OCI-LY7 (cell line): ENCODE results near the gene IGF2BP1. TPM values are rescaled to one million over a fixed set of nuclear protein-coding genes. Genes with fewer than 3 reads are reported as not detected.
"Not testable (repeated sequence)": the region's sequence is repeated elsewhere in the genome, so short reads cannot be mapped to it uniquely, and the experiment has no call there.

ENCODE experiments used
- BruUV-seq: library from RNA; stranded (reverse); fragments of 400-500 nt; replicated peaks from 2 replicates; lab custom pipeline; 2021; lab: Mats Ljungman, UMichigan
- CTCF ChIA-PET: fragments of 300-600 bp; sonication (Branson Sonifier 250); formaldehyde crosslinking; loops from one replicate; lab custom pipeline; 2022; ENCODE audit warnings: antibody characterized with exemption; ENCODE audit not compliant: unreplicated experiment; lab: Charles Lee
- POLR2A ChIA-PET: fragments of 300-600 bp; sonication (Branson Sonifier 250); formaldehyde crosslinking; loops from one replicate; lab custom pipeline; 2022; ENCODE audit warnings: antibody characterized with exemption; lab: Charles Lee
- DNase-seq: peaks from one replicate; pipeline ENCODE4 v3.0.0-alpha.2; 2015; ENCODE audit warnings: low spot score
- H2AFZ ChIP-seq: fragments of 200-600 bp; sonication (generic), shearing (Covaris generic); 2 replicates; pipeline ENCODE4 v1.6.1; 2014; ENCODE audit warnings: mild to moderate bottlenecking, antibody characterized with exemption, low read length, moderate library complexity
- H3K27ac ChIP-seq: fragments of 200-600 bp; sonication (generic); 2 replicates; pipeline ENCODE4 v1.5.1; 2014; ENCODE audit warnings: mixed run types, low read depth, mild to moderate bottlenecking, moderate library complexity, low read length, inconsistent platforms; ENCODE audit not compliant: poor library complexity, severe bottlenecking
- H3K36me3 ChIP-seq: fragments of 200-600 bp; sonication (generic); 2 replicates; pipeline ENCODE4 v1.6.1; 2014; ENCODE audit warnings: mild to moderate bottlenecking, antibody characterized with exemption, low read length, moderate library complexity, mixed read lengths; ENCODE audit not compliant: insufficient read depth
- H3K4me1 ChIP-seq: fragments of 200-600 bp; sonication (generic); 2 replicates; pipeline ENCODE4 v1.5.1; 2014; ENCODE audit warnings: mild to moderate bottlenecking, low read length; ENCODE audit not compliant: insufficient read depth, poor library complexity, severe bottlenecking
- H3K4me2 ChIP-seq: fragments of 200-600 bp; sonication (generic); 2 replicates; pipeline ENCODE4 v1.6.1; 2014; ENCODE audit warnings: mild to moderate bottlenecking, low read length
- H3K4me3 ChIP-seq: fragments of 200-600 bp; sonication (generic); 2 replicates; pipeline ENCODE4 v1.5.1; 2014; ENCODE audit warnings: mild to moderate bottlenecking, low read depth, low read length; ENCODE audit not compliant: poor library complexity, severe bottlenecking
- H3K79me2 ChIP-seq: fragments of 200-600 bp; sonication (generic); 2 replicates; pipeline ENCODE4 v1.6.1; 2016; ENCODE audit warnings: low read depth, mild to moderate bottlenecking, low read length, moderate library complexity, mixed read lengths; ENCODE audit not compliant: insufficient read depth
- H3K9me2 ChIP-seq: fragments of 200-600 bp; sonication (generic); 2 replicates; pipeline ENCODE4 v1.6.1; 2016; ENCODE audit warnings: mild to moderate bottlenecking, low read length, mixed read lengths; ENCODE audit not compliant: insufficient read depth
- H3K9me3 ChIP-seq: fragments of 200-600 bp; sonication (generic); 2 replicates; pipeline ENCODE4 v1.6.1; 2014; ENCODE audit warnings: mild to moderate bottlenecking, mixed run types, low read length, mixed read lengths
- H4K20me1 ChIP-seq: fragments of 200-600 bp; sonication (generic); 2 replicates; pipeline ENCODE4 v1.6.1; 2014; ENCODE audit warnings: mild to moderate bottlenecking, antibody characterized with exemption, low read length, moderate library complexity, mixed read lengths; ENCODE audit not compliant: insufficient read depth
- CTCF ChIP-seq: fragments of 200-600 bp; sonication (generic); conservative IDR thresholded peaks from 2 replicates; pipeline ENCODE4 v1.5.1; 2014; ENCODE audit warnings: mild to moderate bottlenecking, antibody characterized with exemption, low read length, moderate library complexity, mixed read lengths
- EZH2phosphoT487 ChIP-seq: fragments of 200-600 bp; sonication (generic); IDR thresholded peaks from 2 replicates; pipeline ENCODE4 v1.6.1; 2018; ENCODE audit warnings: low read depth, borderline replicate concordance, mild to moderate bottlenecking, mixed run types, antibody characterized with exemption, low read length, moderate library complexity, mixed read lengths
- intact Hi-C: fragments of 100-400 bp; cut with micrococcal nuclease; formaldehyde crosslinking; loops from one replicate; pipeline ENCODE4 v1.10.0; 2022; ENCODE audit not compliant: unreplicated experiment
- total RNA-seq, 2 experiments: library from RNA; depleted of rRNA in 1 of 2; stranded (reverse); fragments of >200 nt in 1 of 2; shearing (Covaris generic) in 1 of 2; gene quantifications; 2 replicates each; pipeline ENCODE4 v1.2.3, GENCODE V29; 2014 to 2022

IGF2BP1 gene
- total RNA-seq, 2 experiments from 2014 or later: 18.9 to 46.4 TPM

- H3K4me1 ChIP-seq: peaks cover 40% of the 10 kb centered on the region
- H3K36me3 ChIP-seq: peaks cover 50% of the 10 kb centered on the region
- intact Hi-C loops: no loop called here
- no peak for DNase-seq
- no peaks in the 10 kb centered on the region for H3K9me2 ChIP-seq
- peak overlapping the region; percentile 45 for H3K4me2 ChIP-seq
- H3K9me3 ChIP-seq: no peaks in the 10 kb centered on the region
- BruUV-seq: no TSS peak
- POLR2A ChIA-PET: no interaction called here
- TF ChIP-seq CTCF: no peak
- TF ChIP-seq EZH2phosphoT487: no peak
- no peak overlapping the region for H2AFZ ChIP-seq
- CTCF ChIA-PET: no interaction called here
- H3K79me2 ChIP-seq: peaks cover 94% of the 10 kb centered on the region
- no peak overlapping the region for H3K4me3 ChIP-seq
- peaks cover 38% of the 10 kb centered on the region for H4K20me1 ChIP-seq
- H3K27ac ChIP-seq: no peak overlapping the region
These were observed 5.6 kb downstream of the IGF2BP1 start for GRCh38 chr17:49002766-49003165.

- no peak overlapping the region for H2AFZ ChIP-seq
- TF ChIP-seq EZH2phosphoT487: no peak
- TF ChIP-seq CTCF: no peak
- no TSS peak for BruUV-seq
- no peaks in the 10 kb centered on the region for H3K9me3 ChIP-seq
- H3K4me2 ChIP-seq: peak overlapping the region; percentile 37; the same call in 1 of the 2 replicates
- peaks cover 38% of the 10 kb centered on the region for H4K20me1 ChIP-seq
- ChIA-PET POLR2A (interaction anchor here (0.6 kb wide), 1 partner anchor 712 kb away, joined by 3 read pairs; no protein-coding TSS in a partner anchor), CTCF (no interaction called here)
- H3K4me1 ChIP-seq: peaks cover 41% of the 10 kb centered on the region
- H3K9me2 ChIP-seq: no peaks in the 10 kb centered on the region
- H3K79me2 ChIP-seq: peaks cover 94% of the 10 kb centered on the region
- H3K27ac ChIP-seq: no peak overlapping the region
- no peak overlapping the region for H3K4me3 ChIP-seq
- no peak for DNase-seq
- H3K36me3 ChIP-seq: peaks cover 52% of the 10 kb centered on the region
- intact Hi-C loops: no loop called here
These were observed 6.6 kb downstream of the IGF2BP1 start for GRCh38 chr17:49003557-49004511.

- Histone ChIP-seq H3K79me2 (peaks cover 93% of the 10 kb centered on the region), H2AFZ (no peak overlapping the region), H3K9me2 (no peaks in the 10 kb centered on the region), H3K9me3 (no peaks in the 10 kb centered on the region), H3K4me1 (peaks cover 41% of the 10 kb centered on the region), H3K36me3 (peaks cover 43% of the 10 kb centered on the region), H3K4me3 (no peak overlapping the region), H3K27ac (no peak overlapping the region), H4K20me1 (peaks cover 36% of the 10 kb centered on the region), H3K4me2 (no peak overlapping the region)
- CTCF ChIA-PET: no interaction called here
- no peak for DNase-seq
- POLR2A ChIA-PET: no interaction called here
- no peak for TF ChIP-seq EZH2phosphoT487
- no peak for TF ChIP-seq CTCF
- intact Hi-C loops: no loop called here
- no TSS peak for BruUV-seq
These were observed 8.0 kb downstream of the IGF2BP1 start for GRCh38 chr17:49005140-49005539.

- not testable (repeated sequence) for BruUV-seq
These were observed 11.7 kb downstream of the IGF2BP1 start for GRCh38 chr17:49008908-49009307.

More at GRCh38 chr17:49008908-49009307, 11.7 kb downstream of the IGF2BP1 start:
- POLR2A ChIA-PET: interaction anchor here (0.6 to 1.0 kb wide), 3 partner anchors 9 to 63 kb away, joined by 3 to 4 read pairs (median 3); no protein-coding TSS in a partner anchor
- H3K27ac ChIP-seq, H3K9me3 ChIP-seq, H4K20me1 ChIP-seq, intact Hi-C loops, DNase-seq, H3K4me2 ChIP-seq, H2AFZ ChIP-seq, CTCF ChIA-PET, H3K4me3 ChIP-seq, H3K9me2 ChIP-seq: not testable (repeated sequence)
- Histone ChIP-seq H3K36me3 (peaks cover 43% of the 10 kb centered on the region), H3K4me1 (peaks cover 20% of the 10 kb centered on the region), H3K79me2 (peaks cover 82% of the 10 kb centered on the region)
